Fibroblast of mammary gland (primary cell): ENCODE results near the gene SPATA3.

Experiments used
- DNase-seq: peaks from one replicate; pipeline ENCODE4 v3.0.0-alpha.2; 2010; ENCODE audit warnings: low read depth
- H3K4me3 ChIP-seq: 2 replicates; pipeline ENCODE4 v1.5.1; 2011; ENCODE audit warnings: low read depth, mild to moderate bottlenecking, low read length, moderate library complexity; ENCODE audit not compliant: control insufficient read depth
- TF ChIP-seq, protein P1 (sequence below): conservative IDR thresholded peaks from 2 replicates; pipeline ENCODE4 v1.5.1; 2011; ENCODE audit warnings: low read depth, low read length, inconsistent platforms; ENCODE audit not compliant: control insufficient read depth, insufficient read depth

The SPATA3 gene

DNA sequence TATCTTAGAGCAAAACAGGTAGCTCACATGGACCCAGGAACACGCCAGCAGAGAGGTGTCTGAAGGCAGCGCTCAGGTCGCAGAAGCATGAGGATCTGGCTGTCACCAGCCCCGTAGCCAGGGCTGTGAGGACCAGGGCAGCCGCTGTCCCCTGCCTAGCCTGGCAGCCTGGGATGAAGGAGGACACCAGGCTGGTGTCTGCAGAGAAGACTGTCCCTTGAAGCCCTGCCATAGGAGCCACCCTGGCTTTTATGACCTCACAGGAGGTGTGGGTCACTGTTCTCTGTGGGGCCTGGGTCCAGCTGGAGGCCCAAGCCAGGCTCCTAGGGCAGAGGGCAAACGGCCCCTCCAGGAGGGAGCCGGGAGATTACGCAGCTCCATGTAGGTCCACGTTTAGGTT is at the start of gene SPATA3:
TSS of gene SPATA3 (plus strand) at position 301 of the 400 bp plus-strand sequence. CDS start 113 bp downstream, outside the sequence.
- TF ChIP-seq, protein P1, sequence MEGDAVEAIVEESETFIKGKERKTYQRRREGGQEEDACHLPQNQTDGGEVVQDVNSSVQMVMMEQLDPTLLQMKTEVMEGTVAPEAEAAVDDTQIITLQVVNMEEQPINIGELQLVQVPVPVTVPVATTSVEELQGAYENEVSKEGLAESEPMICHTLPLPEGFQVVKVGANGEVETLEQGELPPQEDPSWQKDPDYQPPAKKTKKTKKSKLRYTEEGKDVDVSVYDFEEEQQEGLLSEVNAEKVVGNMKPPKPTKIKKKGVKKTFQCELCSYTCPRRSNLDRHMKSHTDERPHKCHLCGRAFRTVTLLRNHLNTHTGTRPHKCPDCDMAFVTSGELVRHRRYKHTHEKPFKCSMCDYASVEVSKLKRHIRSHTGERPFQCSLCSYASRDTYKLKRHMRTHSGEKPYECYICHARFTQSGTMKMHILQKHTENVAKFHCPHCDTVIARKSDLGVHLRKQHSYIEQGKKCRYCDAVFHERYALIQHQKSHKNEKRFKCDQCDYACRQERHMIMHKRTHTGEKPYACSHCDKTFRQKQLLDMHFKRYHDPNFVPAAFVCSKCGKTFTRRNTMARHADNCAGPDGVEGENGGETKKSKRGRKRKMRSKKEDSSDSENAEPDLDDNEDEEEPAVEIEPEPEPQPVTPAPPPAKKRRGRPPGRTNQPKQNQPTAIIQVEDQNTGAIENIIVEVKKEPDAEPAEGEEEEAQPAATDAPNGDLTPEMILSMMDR: no peak
- H3K4me3 ChIP-seq: no peak within 1 kb of the TSS
- DNase-seq: no peak

DNA sequence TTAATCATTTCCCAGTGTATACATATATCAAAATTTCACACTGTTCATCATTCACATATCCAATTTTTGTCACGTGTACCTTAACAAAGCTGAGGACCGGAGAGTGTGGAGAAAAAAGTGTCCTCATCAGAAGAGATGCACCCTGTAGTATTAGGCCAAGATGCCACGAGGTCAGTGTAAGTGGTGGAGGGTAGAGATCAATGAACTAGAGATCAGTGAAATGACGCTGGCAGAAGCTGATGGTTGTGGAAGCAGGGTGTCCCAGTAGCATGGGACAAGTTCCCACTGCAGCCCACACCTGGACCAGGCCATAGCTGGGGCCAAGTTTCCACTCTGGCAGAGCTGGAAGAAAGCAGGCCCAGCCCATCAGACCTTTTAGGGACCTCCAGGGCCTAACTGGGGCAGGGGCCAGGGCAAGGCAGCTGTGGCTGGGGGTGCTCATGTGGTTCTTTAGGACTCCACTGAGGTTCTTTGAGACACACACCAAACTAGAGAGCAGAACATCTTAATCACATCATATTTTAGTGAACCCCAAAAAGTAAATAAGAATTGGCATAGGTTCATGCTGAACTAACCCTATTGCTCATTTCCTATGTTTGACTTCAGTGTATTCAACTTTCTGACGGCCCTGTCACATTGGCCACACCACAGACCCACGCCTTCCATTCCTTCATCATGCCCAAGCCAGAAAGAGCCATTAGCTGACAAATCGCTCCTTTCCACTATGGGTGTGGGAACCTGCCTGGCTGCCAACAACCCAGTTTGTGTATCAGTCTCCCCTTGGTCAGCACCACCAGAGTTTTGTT is 49.3 kb upstream of the SPATA3 start:
- H3K4me3 ChIP-seq: no peak overlapping the region
- DNase-seq: no peak
- TF ChIP-seq, protein P1: no peak

DNA sequence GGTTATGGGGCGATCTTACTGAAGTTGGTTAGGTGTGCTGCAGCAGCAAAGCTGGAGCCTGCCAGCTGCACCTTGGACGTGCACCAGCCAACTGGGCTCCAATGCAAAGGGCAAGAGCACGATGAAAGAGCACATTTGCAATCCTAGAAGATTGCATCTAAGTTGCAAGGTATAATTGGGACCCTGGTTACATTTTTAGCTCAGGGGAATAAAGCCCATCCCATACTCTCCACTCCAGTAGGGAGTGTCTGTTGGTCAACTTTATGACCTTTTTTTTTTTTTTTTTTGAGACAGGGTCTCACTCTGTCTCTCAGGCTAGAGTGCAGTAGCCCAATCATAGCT is 48.7 kb upstream of the SPATA3 start:
- H3K4me3 ChIP-seq: no peak overlapping the region
- no peak for DNase-seq
- TF ChIP-seq, protein P1: no peak

DNA sequence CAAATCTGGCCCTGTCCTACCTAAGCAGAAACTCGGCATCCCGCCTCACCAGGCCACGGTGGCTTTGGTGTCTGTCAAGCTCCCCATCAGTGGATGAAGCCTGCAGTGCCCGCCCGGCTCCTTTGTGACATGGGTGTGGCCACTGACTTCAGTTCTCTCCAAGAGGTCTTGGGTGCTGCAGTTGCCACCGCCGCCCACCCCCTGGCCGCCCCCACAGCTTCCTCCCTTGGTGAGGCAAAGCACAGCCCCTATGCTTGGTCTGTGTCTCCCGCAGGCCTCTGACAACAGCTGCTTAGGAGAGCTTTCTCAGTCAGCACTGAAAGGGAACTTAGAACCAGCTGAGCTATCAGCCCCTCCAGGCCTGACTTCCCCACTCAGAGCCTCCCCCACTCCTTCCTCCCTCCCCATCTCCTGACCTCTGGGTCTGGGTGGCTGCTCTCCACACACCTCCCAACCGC is 48.0 kb upstream of the SPATA3 start:
- TF ChIP-seq, protein P1: no peak
- H3K4me3 ChIP-seq: no peak overlapping the region
- no peak for DNase-seq

DNA sequence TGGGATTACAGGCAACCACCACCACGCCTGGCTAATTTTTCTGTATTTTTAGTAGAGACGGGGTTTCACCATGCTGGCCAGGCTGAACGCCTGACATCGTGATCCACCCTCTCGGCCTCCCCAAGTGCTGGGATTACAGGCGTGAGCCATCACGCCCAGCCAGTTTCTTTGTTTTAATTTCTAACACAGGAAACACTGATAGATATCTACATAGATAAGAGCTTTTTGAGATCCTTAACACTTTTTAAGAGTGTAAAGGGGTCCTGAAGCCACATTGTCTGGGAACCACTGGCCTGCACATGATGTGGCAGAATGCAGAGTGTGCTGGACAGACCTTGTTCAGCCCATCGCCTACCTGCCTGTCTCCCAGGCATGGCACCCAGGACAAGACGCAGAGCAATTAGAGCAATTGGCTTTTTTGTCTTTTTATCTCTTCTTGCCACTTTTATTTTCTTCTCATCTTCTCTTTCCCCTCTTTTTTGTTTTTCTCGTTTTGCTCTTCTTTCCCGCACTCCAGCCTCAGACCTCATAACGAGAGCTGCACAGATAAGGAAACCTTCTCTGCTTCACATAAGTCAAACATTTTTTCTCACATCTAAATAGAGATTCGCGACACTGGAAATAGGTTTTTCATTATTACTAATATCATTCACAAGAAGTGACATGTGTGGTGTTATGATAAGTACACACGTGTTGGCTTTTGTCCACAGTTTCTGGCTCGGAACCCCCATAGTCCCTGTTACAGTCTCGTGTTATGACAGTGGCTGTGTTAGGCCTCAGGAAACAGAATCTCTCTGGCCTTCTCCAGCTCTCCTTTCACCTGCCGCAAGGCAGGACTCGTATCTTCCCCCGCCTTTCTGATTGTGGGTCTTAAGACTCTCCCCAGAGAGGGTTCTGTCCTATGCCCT is 45.7 kb upstream of the SPATA3 start:
- no peak overlapping the region for H3K4me3 ChIP-seq
- TF ChIP-seq, protein P1: no peak
- DNase-seq: no peak

DNA sequence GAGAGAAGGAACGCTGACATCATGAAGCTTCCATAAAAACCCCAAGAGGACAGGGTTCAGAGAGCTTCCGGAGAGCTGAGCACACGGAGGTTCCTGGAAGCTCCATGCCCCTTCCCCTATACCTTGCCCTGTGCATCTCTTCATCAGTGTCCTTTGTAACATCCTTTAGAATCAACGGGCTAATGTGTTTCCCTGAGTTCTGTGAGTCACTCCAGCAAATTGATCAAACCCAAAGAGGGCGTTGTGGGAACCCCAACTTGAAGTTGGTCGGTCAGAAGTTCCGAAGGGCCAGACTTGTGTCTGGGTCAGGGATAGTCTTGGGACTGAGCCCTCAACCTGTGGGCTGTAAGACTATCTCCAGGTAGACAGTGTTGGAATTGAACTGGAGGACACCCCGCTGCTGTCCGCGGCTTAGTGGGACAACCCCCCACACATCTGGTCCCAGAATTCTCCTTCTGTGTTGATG is 45.0 kb upstream of the SPATA3 start:
- H3K4me3 ChIP-seq: no peak overlapping the region
- no peak for DNase-seq
- TF ChIP-seq, protein P1: no peak
